CD8-positive, alpha-beta memory T cell (primary cell): ENCODE results near the gene TAL2. TPM values are rescaled to one million over a fixed set of nuclear protein-coding genes. Genes with fewer than 3 reads are reported as not detected.

Experiments
- polyA plus RNA-seq: library from polyadenylated mRNA; unstranded; fragments of 300-500 nt; fragmentation: Illumina TruSeq; gene quantifications from one replicate; pipeline ENCODE4 v1.2.3, GENCODE V29; 2021
- total RNA-seq, 2 experiments: library from RNA; stranded (reverse); gene quantifications; one replicate each; pipeline ENCODE4 v1.2.3, GENCODE V29; 2021

Gene TAL2
- total and polyA plus RNA-seq, 3 experiments from 2014 or later, result 0.51 TPM; not detected in 2

Other genes with a start within 250 kb of the TAL2 start
- gene FSD1L, start 214.4 kb upstream of the TAL2 start, total RNA-seq, result 1 to 10 TPM; 3.8 to 4.3 TPM
- 0.53 TPM for gene FSD1L, start 214.4 kb upstream of the TAL2 start, polyA plus RNA-seq
- gene FKTN, start 104.3 kb upstream of the TAL2 start, total RNA-seq, result 10 to 100 TPM; 17.3 to 17.4 TPM
- 1.5 TPM for gene FKTN, start 104.3 kb upstream of the TAL2 start, polyA plus RNA-seq
- 10 to 100 TPM; 16.1 to 19.2 TPM for gene TMEM38B, start 32.1 kb downstream of the TAL2 start, total RNA-seq
- gene TMEM38B, start 32.1 kb downstream of the TAL2 start, polyA plus RNA-seq, result 18.5 TPM